Ectodermal cell (in vitro differentiated cells): ENCODE results near the gene ZNF850. TPM values are rescaled to one million over a fixed set of nuclear protein-coding genes. Genes with fewer than 3 reads are reported as not detected.
"Not testable (repeated sequence)": the region's sequence is repeated elsewhere in the genome, so short reads cannot be mapped to it uniquely, and the experiment has no call there.

ENCODE experiments used
- H3K27ac ChIP-seq: 2 replicates; pipeline ENCODE4 v1.7.0; 2013; ENCODE audit warnings: mild to moderate bottlenecking, low read depth, low read length; ENCODE audit not compliant: insufficient read depth, poor library complexity, severe bottlenecking
- H3K27me3 ChIP-seq: 2 replicates; pipeline ENCODE4 v1.7.0; 2013; ENCODE audit warnings: mild to moderate bottlenecking, low read length; ENCODE audit not compliant: insufficient read depth, control insufficient read depth, poor library complexity, severe bottlenecking
- H3K36me3 ChIP-seq: one replicate; pipeline ENCODE4 v1.7.0; 2013; ENCODE audit warnings: low read length; ENCODE audit not compliant: control insufficient read depth, insufficient read depth
- H3K4me1 ChIP-seq: one replicate; pipeline ENCODE4 v1.7.0; 2013; ENCODE audit warnings: low read length; ENCODE audit not compliant: control insufficient read depth, insufficient read depth
- H3K4me3 ChIP-seq: 2 replicates; pipeline ENCODE4 v1.7.0; 2013; ENCODE audit warnings: low read depth, low read length, control low read depth; ENCODE audit not compliant: insufficient read depth
- H3K9me3 ChIP-seq: 2 replicates; pipeline ENCODE4 v1.7.0; 2013; ENCODE audit warnings: mild to moderate bottlenecking, low read length, moderate library complexity; ENCODE audit not compliant: control insufficient read depth
- WGBS, 2 experiments: methylation state at CpG; one replicate each; pipeline ENCODE4 v1.1.7; 2013; ENCODE audit warnings: missing lambda C conversion rate in 2 of 2; 5-methylcytosine and 5-hydroxymethylcytosine counted together
- polyA plus RNA-seq, 4 experiments: library from polyadenylated mRNA; stranded (reverse); fragments of 50-300 nt; gene quantifications; one replicate each; pipeline ENCODE4 v1.2.3, GENCODE V29; 2013

ZNF850 gene
- polyA plus RNA-seq (2013, experiment 1 of 4): 9.9 TPM
- 10.2 TPM for polyA plus RNA-seq (2013, experiment 2 of 4)
- 4.4 TPM for polyA plus RNA-seq (2013, experiment 3 of 4)
- polyA plus RNA-seq (2013, experiment 4 of 4): 4.3 TPM

GRCh38 chr19:36772311-36773222 is at the start of gene ZNF850:
TSS of gene ZNF850 (minus strand) at chr19:36772807. CDS start at chr19:36762606, 10,201 bp downstream.
- Histone ChIP-seq H3K4me3 (peak within 1 kb of the TSS; percentile 54), H3K9me3 (peaks cover 3% of the 10 kb centered on the region), H3K27ac (peak within 1 kb of the TSS; percentile 74), H3K27me3 (no peaks in the 10 kb centered on the region), H3K4me1 (no peaks in the 10 kb centered on the region), H3K36me3 (peaks cover 6% of the 10 kb centered on the region)
- WGBS, 2 experiments: 1% methylated on average over 57 of the region's 57 CpGs

DNA sequence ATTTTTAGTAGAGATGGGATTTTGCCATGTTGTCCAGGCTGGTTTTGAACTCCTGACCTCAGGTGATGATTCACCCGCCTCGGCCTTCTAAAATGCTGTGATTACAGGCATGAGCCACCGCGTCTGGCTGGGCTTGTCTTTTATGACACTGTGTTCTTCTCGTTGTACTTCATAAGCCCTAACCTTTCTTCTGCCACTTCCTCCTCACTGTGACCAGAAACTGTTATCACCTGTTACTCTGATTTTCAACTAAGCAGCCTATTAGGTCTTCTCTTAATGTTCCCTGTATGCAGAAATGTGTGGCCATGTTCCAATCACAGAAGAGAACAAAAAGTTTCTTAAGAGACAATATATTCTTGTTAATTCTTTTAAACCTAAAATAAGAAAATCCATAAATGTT is 49.2 kb upstream of the ZNF850 start:
- Histone ChIP-seq H3K9me3 (peaks cover 18% of the 10 kb centered on the region), H3K27ac (no peak overlapping the region), H3K4me1 (no peaks in the 10 kb centered on the region), H3K4me3 (no peak overlapping the region), H3K27me3 (no peaks in the 10 kb centered on the region), H3K36me3 (peaks cover 66% of the 10 kb centered on the region)
- 92 to 95% methylated on average over 5 of the region's 5 CpGs for WGBS, 2 experiments

DNA sequence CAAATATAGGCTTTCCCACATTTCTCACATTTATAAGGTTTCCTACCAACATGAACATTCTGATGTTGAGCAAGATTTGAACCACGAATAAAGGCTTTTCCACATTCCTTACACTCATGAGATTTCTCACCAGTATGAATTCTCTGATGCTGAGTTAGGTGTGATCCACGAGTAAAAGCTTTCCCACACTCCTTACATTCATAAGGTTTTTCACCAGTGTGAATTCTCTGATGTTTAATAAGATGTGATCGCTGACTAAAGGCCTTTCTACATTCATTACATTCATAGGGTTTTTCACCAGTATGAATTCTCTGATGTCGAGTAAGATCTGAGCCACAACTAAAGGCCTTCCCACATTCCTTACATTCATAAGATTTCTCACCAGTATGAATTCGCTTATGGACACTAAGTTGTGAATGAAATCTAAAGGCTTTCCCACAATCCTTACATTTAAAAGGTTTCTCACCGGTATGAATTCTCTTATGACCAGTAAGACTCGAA is 46.6 kb upstream of the ZNF850 start:
- Histone ChIP-seq H3K36me3 (peaks cover 53% of the 10 kb centered on the region), H3K4me1 (no peaks in the 10 kb centered on the region), H3K9me3 (peaks cover 14% of the 10 kb centered on the region), H3K4me3 (no peak overlapping the region), H3K27me3 (no peaks in the 10 kb centered on the region), H3K27ac (no peak overlapping the region)
- WGBS, 2 experiments: 96% methylated on average over 5 to 7 of the region's 7 CpGs

GRCh38 chr19:36807029-36807428 is 34.4 kb upstream of the ZNF850 start:
- Histone ChIP-seq H3K27ac (no peak overlapping the region), H3K4me3 (no peak overlapping the region), H3K27me3 (no peaks in the 10 kb centered on the region), H3K4me1 (no peaks in the 10 kb centered on the region), H3K9me3 (no peaks in the 10 kb centered on the region), H3K36me3 (peaks cover 4% of the 10 kb centered on the region)

GRCh38 chr19:36805364-36805763 is 32.8 kb upstream of the ZNF850 start:
- Histone ChIP-seq H3K27me3 (no peaks in the 10 kb centered on the region), H3K4me1 (no peaks in the 10 kb centered on the region), H3K27ac (no peak overlapping the region), H3K36me3 (peaks cover 4% of the 10 kb centered on the region), H3K9me3 (no peaks in the 10 kb centered on the region), H3K4me3 (no peak overlapping the region)
- WGBS, 2 experiments: 89 to 91% methylated on average over 1 of the region's 1 CpG

- Histone ChIP-seq H3K27ac (no peak overlapping the region), H3K9me3 (peaks cover 2% of the 10 kb centered on the region), H3K36me3 (no peaks in the 10 kb centered on the region), H3K27me3 (no peaks in the 10 kb centered on the region), H3K4me1 (no peaks in the 10 kb centered on the region), H3K4me3 (peak overlapping the region; percentile 53)
- WGBS, 2 experiments: 12 to 39% methylated on average over 6 to 8 of the region's 9 CpGs
Measured at GRCh38 chr19:36797786-36798108, 25.1 kb upstream of the ZNF850 start.

DNA sequence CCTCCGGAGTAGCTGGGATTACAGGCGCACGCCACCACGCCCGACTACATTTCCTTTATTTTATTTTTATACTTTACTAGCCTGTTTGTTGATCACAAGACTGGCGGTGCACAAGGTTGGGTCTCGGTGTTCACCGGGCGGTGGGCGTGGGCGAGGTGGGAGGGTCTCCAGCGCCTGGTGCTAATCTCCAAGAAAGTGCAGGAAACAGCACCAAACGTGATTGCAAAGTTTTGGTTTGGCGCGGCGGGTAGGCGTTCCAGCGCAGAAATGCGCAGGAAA is 24.0 kb upstream of the ZNF850 start:
- H3K27me3 ChIP-seq: no peaks in the 10 kb centered on the region
- H3K4me3 ChIP-seq: no peak overlapping the region
- H3K36me3 ChIP-seq: no peaks in the 10 kb centered on the region
- no peak overlapping the region for H3K27ac ChIP-seq
- no peaks in the 10 kb centered on the region for H3K4me1 ChIP-seq
- WGBS, 2 experiments: 94 to 96% methylated on average over 19 of the region's 19 CpGs
- peaks cover 2% of the 10 kb centered on the region for H3K9me3 ChIP-seq

DNA sequence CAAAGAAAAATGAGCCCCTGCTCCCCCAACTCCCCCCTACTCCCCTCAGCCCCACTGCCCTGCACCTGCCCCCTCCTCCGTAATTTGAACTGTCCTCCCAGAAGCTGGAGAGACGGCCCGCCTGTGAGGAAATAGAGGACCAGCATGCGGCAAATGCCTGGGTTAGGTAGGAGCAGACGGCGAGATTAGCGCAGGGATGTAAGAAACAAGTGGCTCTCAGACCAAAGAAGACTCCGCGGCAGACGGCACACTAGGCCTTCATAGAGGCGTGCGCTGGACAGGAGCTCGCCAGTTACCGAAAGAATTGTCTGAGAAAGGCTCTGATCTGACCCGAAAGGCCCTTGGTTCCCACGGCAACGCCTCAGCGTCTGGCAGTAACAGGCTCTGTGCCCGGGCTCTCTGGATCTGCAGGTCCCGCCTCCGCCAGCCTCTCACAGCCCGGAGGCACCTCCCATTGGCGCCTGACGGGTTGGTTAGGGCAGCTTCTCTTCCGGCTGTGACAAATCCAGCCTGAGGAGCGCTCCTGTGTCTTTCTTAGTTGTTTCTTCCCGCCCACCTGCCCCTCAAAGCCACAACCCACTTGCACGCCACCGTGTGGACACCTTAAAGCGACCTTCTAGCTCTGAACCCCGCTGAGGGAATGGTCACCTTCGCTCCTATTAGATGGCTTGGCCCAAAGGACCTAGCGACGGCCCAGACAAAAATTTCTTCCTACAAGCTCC is 19.0 kb upstream of the ZNF850 start:
- H3K36me3 ChIP-seq, H3K9me3 ChIP-seq, H3K4me1 ChIP-seq, H3K27ac ChIP-seq, H3K27me3 ChIP-seq, H3K4me3 ChIP-seq: not testable (repeated sequence)
- WGBS, 2 experiments: 80 to 82% methylated on average over 32 of the region's 34 CpGs

DNA sequence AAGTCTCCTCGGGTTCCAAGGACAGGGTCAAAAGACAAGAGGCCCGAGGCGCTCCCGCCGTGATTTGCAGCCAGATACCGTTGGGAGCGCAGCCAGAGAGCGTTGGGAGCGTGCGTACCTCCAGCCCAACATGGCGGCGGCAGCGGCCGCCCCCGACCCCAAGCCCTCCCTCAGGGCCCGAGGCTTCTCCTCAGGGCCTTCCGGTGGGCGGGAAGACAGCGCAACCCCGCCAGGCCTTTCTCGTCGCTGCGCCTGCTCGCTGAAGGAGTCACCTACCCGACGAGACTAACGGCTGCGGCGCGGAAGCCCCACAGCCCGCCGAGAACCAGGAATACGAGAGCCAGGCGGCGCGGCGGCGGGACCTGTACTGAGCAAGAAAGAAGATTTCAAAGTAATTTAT is 3.2 kb upstream of the ZNF850 start:
- H3K4me3 ChIP-seq: no peak overlapping the region
- H3K4me1 ChIP-seq: no peaks in the 10 kb centered on the region
- no peaks in the 10 kb centered on the region for H3K36me3 ChIP-seq
- H3K9me3 ChIP-seq: peaks cover 5% of the 10 kb centered on the region
- H3K27ac ChIP-seq: no peak overlapping the region
- no peaks in the 10 kb centered on the region for H3K27me3 ChIP-seq
- WGBS, 2 experiments: 95 to 96% methylated on average over 38 of the region's 38 CpGs

DNA sequence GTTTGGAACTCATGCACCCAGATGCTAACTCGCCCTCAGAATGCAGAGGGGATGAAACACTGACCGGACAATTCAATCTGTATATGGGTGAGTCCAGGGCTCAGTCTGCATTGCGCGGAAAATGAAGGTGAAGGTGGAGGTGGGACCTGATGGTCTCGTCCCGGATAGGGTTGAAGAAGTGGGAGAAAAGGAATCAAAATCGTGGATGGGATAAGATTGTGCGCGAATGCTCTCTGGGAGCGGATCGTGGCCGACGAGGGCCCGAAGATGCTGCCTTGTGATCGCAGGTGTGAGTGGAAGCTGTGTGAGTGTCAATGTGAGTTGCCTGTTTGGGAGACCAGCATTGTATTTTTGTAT is 594 bp upstream of the ZNF850 start:
- no peak overlapping the region for H3K27ac ChIP-seq
- peaks cover 6% of the 10 kb centered on the region for H3K36me3 ChIP-seq
- H3K9me3 ChIP-seq: peaks cover 3% of the 10 kb centered on the region
- 40 to 45% methylated on average over 15 of the region's 15 CpGs for WGBS, 2 experiments
- H3K27me3 ChIP-seq: no peaks in the 10 kb centered on the region
- H3K4me3 ChIP-seq: peak overlapping the region; percentile 54
- no peaks in the 10 kb centered on the region for H3K4me1 ChIP-seq
